Breast epithelium (tissue), 4 donors: ENCODE measurements around the gene MACROH2A1. TPM values are rescaled to one million over a fixed set of nuclear protein-coding genes. Genes with fewer than 3 reads are reported as not detected.

Experiments used
- DNase-seq, 2 donors: peaks; one replicate each; pipeline ENCODE4 v3.0.0-alpha.2; 2019; ENCODE audit warnings: low spot score in 2 of 2
- H3K27ac ChIP-seq, 2 donors: fragments of 200-600 bp; sonication (generic) in 1 of 2; one replicate each; pipeline ENCODE4 v1.5.1; 2016 to 2019; ENCODE audit warnings: mild to moderate bottlenecking in 1 of 2
- H3K27me3 ChIP-seq, 2 donors: fragments of 200-600 bp; sonication (generic) in 1 of 2; one replicate each; pipeline versions ENCODE4 v1.5.1 to v1.6.0; 2017 to 2019; ENCODE audit warnings: control low read depth in 1 of 2, mild to moderate bottlenecking in 1 of 2
- H3K36me3 ChIP-seq: fragments of 200-600 bp; one replicate; pipeline ENCODE4 v1.5.1; 2019
- H3K4me1 ChIP-seq, 2 donors: fragments of 200-600 bp; sonication (generic); one replicate each; pipeline ENCODE4 v1.5.1; 2016 to 2019; ENCODE audit warnings: control low read depth in 1 of 2
- H3K4me3 ChIP-seq, 3 donors: fragments of 200-600 bp; sonication (generic); 1 replicate in 2 of 3; 2 replicates in 1 of 3; pipeline ENCODE4 v1.5.1; 2016 to 2019; ENCODE audit warnings: mild to moderate bottlenecking in 3 of 3, moderate library complexity in 2 of 3
- H3K9me3 ChIP-seq, 2 donors: fragments of 200-600 bp; sonication (generic) in 1 of 2; one replicate each; pipeline ENCODE4 v1.5.1; 2016 to 2019; ENCODE audit warnings: control low read depth in 1 of 2
- CTCF ChIP-seq, 3 donors: fragments of 450-650 bp; IDR thresholded peaks; one replicate each; pipeline ENCODE4 v1.5.1; 2016 to 2017; ENCODE audit warnings: antibody characterized with exemption in 3 of 3, mild to moderate bottlenecking in 3 of 3, moderate library complexity in 3 of 3
- POLR2A ChIP-seq: fragments of 450-650 bp; IDR thresholded peaks from one replicate; pipeline ENCODE4 v1.6.1; 2016; ENCODE audit warnings: antibody characterized with exemption, mild to moderate bottlenecking, moderate library complexity
- POLR2AphosphoS5 ChIP-seq, 3 donors: sonication (generic); formaldehyde crosslinking; IDR thresholded peaks; one replicate each; pipeline ENCODE4 v1.6.1; 2017; ENCODE audit warnings: antibody characterized with exemption in 3 of 3
- intact Hi-C: fragments of 100-400 bp; cut with DNase I; formaldehyde crosslinking; loops from one replicate; pipeline ENCODE4 v1.15.1; 2023; ENCODE audit warnings: low total_unique reads
- total RNA-seq, 3 donors: library from RNA; depleted of rRNA; stranded (reverse); fragments of >200 nt; gene quantifications; one replicate each; pipeline ENCODE4 v1.1.0, GENCODE V29; 2016

MACROH2A1 gene
- total RNA-seq, 3 donors from 2014 or later = 255 to 293 (median 272) TPM

GRCh38 chr5:135309391-135310327 lies 89.4 kb downstream of the MACROH2A1 start:
- intact Hi-C loops = no loop called here
- no peak for TF ChIP-seq POLR2AphosphoS5 (IDR thresholded peaks at IDR 0.05)
- no peak for TF ChIP-seq POLR2A
- TF ChIP-seq CTCF (IDR thresholded peaks at IDR 0.05) = no peak
- H3K4me3 ChIP-seq = no peak overlapping the region

GRCh38 chr5:135308752-135309151 lies 90.3 kb downstream of the MACROH2A1 start:
- intact Hi-C loops = no loop called here
- no peak for DNase-seq
- Histone ChIP-seq H3K4me1 (no peaks in the 10 kb centered on the region), H3K4me3 (no peak overlapping the region), H3K9me3 (no peaks in the 10 kb centered on the region), H3K27ac (no peak overlapping the region), H3K36me3 (no peaks in the 10 kb centered on the region), H3K27me3 (no peaks in the 10 kb centered on the region)
- TF ChIP-seq POLR2AphosphoS5 (IDR thresholded peaks at IDR 0.05) = no peak

More at GRCh38 chr5:135309391-135310327, 89.4 kb downstream of the MACROH2A1 start:
- Histone ChIP-seq H3K4me1 (no peaks in the 10 kb centered on the region), H3K9me3 (no peaks in the 10 kb centered on the region), H3K27ac (no peak overlapping the region), H3K36me3 (no peaks in the 10 kb centered on the region), H3K27me3 (no peaks in the 10 kb centered on the region)
- no peak for DNase-seq

- TF ChIP-seq POLR2AphosphoS5 (IDR thresholded peaks at IDR 0.05) (no peak), POLR2A (no peak), CTCF (IDR thresholded peaks at IDR 0.05) (no peak)
- Histone ChIP-seq H3K27ac (no peak overlapping the region), H3K27me3 (no peaks in the 10 kb centered on the region), H3K9me3 (no peaks in the 10 kb centered on the region), H3K36me3 (no peaks in the 10 kb centered on the region), H3K4me1 (no peaks in the 10 kb centered on the region), H3K4me3 (no peak overlapping the region)
- intact Hi-C loops = no loop called here
- DNase-seq = no peak
Measured at GRCh38 chr5:135308245-135308644, 90.8 kb downstream of the MACROH2A1 start.

GRCh38 chr5:135307143-135307903 lies 91.7 kb downstream of the MACROH2A1 start:
- Histone ChIP-seq H3K36me3 (no peaks in the 10 kb centered on the region), H3K27ac (no peak overlapping the region), H3K4me3 (no peak overlapping the region), H3K9me3 (no peaks in the 10 kb centered on the region), H3K4me1 (no peaks in the 10 kb centered on the region), H3K27me3 (no peaks in the 10 kb centered on the region)
- no peak for DNase-seq
- TF ChIP-seq POLR2AphosphoS5 (IDR thresholded peaks at IDR 0.05) (no peak), CTCF (IDR thresholded peaks at IDR 0.05) (no peak), POLR2A (no peak)
- intact Hi-C loops = no loop called here

GRCh38 chr5:135306557-135306956 lies 92.5 kb downstream of the MACROH2A1 start:
- no peak for TF ChIP-seq POLR2AphosphoS5 (IDR thresholded peaks at IDR 0.05)
- TF ChIP-seq CTCF (IDR thresholded peaks at IDR 0.05) = no peak
- intact Hi-C loops = no loop called here

More at GRCh38 chr5:135306557-135306956, 92.5 kb downstream of the MACROH2A1 start:
- no peaks in the 10 kb centered on the region for H3K27me3 ChIP-seq
- H3K27ac ChIP-seq = no peak overlapping the region
- H3K4me3 ChIP-seq = no peak overlapping the region
- no peak for DNase-seq
- H3K36me3 ChIP-seq = no peaks in the 10 kb centered on the region
- H3K9me3 ChIP-seq = no peaks in the 10 kb centered on the region
- H3K4me1 ChIP-seq = no peaks in the 10 kb centered on the region
